Gastrocnemius medialis (tissue), 4 donors: Measurements from ENCODE around the gene AKAP13.

Experiments used
- CTCF ChIP-seq, 5 experiments: fragments of 450-650 bp in 3 of 5; fragments of 200-600 bp in 2 of 5; sonication (generic) in 2 of 5; IDR thresholded peaks in 4 of 5; conservative IDR thresholded peaks in 1 of 5; 1 replicate in 4 of 5; 2 replicates in 1 of 5; pipeline ENCODE4 v1.5.1; 2016 to 2019; ENCODE audit warnings: antibody characterized with exemption in 5 of 5, mild to moderate bottlenecking in 3 of 5, moderate library complexity in 3 of 5
- POLR2A ChIP-seq, 2 donors: fragments of 450-650 bp; IDR thresholded peaks; one replicate each; pipeline ENCODE4 v1.6.1; 2017; ENCODE audit warnings: antibody characterized with exemption in 2 of 2, mild to moderate bottlenecking in 2 of 2, moderate library complexity in 2 of 2

DNA sequence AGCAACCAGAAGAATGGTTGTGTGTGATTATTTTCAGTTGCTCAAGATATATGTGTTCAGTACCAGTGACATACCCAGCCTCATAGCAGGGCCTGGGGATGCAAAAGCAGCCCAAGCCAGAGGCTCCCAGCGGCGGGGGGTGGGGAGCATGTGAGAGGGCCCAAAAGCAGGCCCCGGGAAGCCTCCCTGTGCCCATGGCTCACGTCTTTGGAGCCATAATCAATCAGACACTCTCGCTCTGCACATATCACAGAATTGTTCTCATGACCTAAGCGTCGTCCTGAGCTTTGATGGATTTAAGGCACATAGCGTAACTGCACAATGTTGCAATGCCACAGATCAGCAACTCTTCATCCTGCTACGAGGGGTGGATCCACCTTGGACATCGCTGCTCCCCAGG is 393.6 kb downstream of the AKAP13 start:
- TF ChIP-seq CTCF (IDR thresholded peaks at IDR 0.05 in 4 of 5, conservative IDR thresholded peaks at IDR 0.05 in 1 of 5) (no peak), POLR2A (IDR thresholded peaks at IDR 0.05) (no peak)
